H1 (cell line): ENCODE results near the gene IFIT1. TPM values are rescaled to one million over a fixed set of nuclear protein-coding genes. Genes with fewer than 3 reads are reported as not detected.

Experiments used
- SRF ChIP-seq: IDR thresholded peaks from 2 replicates; pipeline ENCODE4 v1.6.1; 2011; ENCODE audit warnings: mild to moderate bottlenecking, low read depth, low read length, moderate library complexity
- TAF1 ChIP-seq: IDR thresholded peaks from 2 replicates; pipeline ENCODE4 v1.6.1; 2011; ENCODE audit warnings: mild to moderate bottlenecking, low read depth, low read length
- polyA plus RNA-seq, 7 experiments: library from polyadenylated mRNA; depleted of rRNA in 3 of 7; stranded (reverse) in 5 of 7; unstranded in 2 of 7; fragments of >200 nt in 5 of 7; fragments of 200-250 nt in 2 of 7; gene quantifications; 1 replicate in 5 of 7; 2 replicates in 1 of 7; 4 replicates in 1 of 7; pipeline versions ENCODE4 v1.2.1 to v1.2.3, GENCODE V29; 2011 to 2013; ENCODE audit warnings: missing spikeins in 2 of 7, mixed read lengths in 2 of 7
- total RNA-seq: library from RNA; stranded (reverse); fragmentation: NEBNext Ultra II Directional; extraction: Animal tissue kit (Norgen Biotek cat#: 25700); gene quantifications from 2 replicates; pipeline ENCODE4 v1.2.1, GENCODE V29; 2021
- TF ChIP-seq, protein P1 (sequence below): IDR thresholded peaks from 2 replicates; pipeline ENCODE4 v1.6.1; 2011; ENCODE audit warnings: low read depth, mild to moderate bottlenecking, low read length; ENCODE audit not compliant: insufficient read depth
- TF ChIP-seq, protein P2 (sequence below): IDR thresholded peaks from 2 replicates; pipeline ENCODE4 v1.6.1; 2012; ENCODE audit warnings: low read length, inconsistent platforms

Gene IFIT1
- total and polyA plus RNA-seq, 2 of the 8 experiments (the other 6 are each of a cell fraction or from before 2014, with no cell fraction given), result 0.94 to 1.5 TPM

DNA sequence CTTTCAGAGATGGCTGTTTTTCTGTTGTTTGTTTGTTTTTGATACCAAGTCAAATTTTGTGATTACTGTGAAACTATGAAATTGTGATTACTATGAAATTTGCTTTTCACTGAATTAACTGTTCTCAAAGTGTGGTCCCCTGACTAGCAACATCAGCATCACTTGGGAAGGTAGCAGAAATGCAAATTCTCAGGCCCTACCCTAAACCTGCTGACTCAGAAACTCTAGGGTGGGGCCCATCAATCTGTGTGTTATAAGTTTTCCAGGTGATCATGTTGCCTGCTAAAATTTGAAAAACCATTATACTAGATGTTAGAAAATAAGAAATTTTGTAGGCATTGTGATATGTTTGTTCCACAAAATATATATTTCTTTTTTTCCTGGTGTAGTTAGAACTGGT, 13.3 kb upstream of the IFIT1 start (continued):
- TF ChIP-seq, protein P1, sequence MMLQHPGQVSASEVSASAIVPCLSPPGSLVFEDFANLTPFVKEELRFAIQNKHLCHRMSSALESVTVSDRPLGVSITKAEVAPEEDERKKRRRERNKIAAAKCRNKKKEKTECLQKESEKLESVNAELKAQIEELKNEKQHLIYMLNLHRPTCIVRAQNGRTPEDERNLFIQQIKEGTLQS, result no peak
- TF ChIP-seq TAF1 (no peak), SRF (no peak)
- TF ChIP-seq, protein P2, sequence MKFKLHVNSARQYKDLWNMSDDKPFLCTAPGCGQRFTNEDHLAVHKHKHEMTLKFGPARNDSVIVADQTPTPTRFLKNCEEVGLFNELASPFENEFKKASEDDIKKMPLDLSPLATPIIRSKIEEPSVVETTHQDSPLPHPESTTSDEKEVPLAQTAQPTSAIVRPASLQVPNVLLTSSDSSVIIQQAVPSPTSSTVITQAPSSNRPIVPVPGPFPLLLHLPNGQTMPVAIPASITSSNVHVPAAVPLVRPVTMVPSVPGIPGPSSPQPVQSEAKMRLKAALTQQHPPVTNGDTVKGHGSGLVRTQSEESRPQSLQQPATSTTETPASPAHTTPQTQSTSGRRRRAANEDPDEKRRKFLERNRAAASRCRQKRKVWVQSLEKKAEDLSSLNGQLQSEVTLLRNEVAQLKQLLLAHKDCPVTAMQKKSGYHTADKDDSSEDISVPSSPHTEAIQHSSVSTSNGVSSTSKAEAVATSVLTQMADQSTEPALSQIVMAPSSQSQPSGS, result no peak
